ENCODE results near the gene SAMD14. TPM values are rescaled to one million over a fixed set of nuclear protein-coding genes. Genes with fewer than 3 reads are reported as not detected.

SAMD14 gene
- total RNA-seq, 1 donor = 1.1 TPM

DNA sequence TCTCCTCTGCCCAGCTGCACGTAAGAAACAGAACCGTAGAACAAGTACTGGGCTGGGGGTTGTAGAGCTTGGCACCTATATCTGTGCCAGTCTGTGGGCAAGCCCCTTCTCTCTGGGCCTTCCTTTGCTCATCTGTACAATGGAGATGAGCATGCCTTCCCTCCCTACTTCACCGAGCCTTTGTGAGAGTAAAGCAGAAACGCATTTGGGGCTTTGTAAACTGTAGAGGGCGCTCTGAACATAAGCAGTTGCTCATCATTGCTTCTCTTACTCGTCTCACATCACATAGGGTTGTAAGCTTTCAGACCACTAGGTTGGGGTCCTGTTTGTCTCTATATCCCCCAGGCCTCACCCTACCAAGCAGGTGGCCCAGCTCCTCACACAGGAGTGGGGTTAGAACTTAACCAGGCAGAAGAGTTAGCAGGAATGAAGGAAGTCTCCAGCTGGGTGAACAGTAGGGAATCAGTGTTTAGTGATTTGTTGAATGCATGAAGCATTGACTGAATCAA is 15.1 kb downstream of the SAMD14 start:
- peak in 2 of 3 donors; percentile 65 to 85 for DNase-seq (ENCODE audit: low read depth in 2 of 3, low spot score in 2 of 3)

DNA sequence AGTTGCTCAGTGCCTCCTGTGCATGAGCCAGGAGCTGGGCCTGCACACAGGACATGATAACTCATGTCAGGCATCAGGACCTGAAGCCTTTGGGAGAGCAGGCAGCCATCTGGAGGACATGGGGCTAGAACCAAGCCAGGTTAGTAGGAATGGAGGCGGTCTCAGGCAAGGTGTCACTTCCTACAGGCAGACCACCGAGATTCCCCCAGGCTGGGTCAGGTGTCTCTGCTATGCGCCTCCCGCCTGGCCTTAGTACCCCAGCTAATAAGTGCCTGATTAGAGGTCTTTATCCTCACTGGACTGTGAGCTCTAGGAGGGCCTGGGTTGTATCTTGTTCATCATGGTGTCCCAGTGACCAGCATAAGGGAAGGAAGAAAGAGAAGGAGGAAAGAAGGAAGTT is 15.6 kb downstream of the SAMD14 start:
- no peak for DNase-seq (ENCODE audit: low read depth in 2 of 3, low spot score in 2 of 3)

GRCh38 chr17:50113624-50114320 is 16.2 kb downstream of the SAMD14 start:
- no peak for DNase-seq (ENCODE audit: low read depth in 2 of 3, low spot score in 2 of 3)

- DNase-seq (ENCODE audit: low read depth in 2 of 3, low spot score in 2 of 3) = no peak
These were observed 17.3 kb downstream of the SAMD14 start for GRCh38 chr17:50112694-50113093.

DNA sequence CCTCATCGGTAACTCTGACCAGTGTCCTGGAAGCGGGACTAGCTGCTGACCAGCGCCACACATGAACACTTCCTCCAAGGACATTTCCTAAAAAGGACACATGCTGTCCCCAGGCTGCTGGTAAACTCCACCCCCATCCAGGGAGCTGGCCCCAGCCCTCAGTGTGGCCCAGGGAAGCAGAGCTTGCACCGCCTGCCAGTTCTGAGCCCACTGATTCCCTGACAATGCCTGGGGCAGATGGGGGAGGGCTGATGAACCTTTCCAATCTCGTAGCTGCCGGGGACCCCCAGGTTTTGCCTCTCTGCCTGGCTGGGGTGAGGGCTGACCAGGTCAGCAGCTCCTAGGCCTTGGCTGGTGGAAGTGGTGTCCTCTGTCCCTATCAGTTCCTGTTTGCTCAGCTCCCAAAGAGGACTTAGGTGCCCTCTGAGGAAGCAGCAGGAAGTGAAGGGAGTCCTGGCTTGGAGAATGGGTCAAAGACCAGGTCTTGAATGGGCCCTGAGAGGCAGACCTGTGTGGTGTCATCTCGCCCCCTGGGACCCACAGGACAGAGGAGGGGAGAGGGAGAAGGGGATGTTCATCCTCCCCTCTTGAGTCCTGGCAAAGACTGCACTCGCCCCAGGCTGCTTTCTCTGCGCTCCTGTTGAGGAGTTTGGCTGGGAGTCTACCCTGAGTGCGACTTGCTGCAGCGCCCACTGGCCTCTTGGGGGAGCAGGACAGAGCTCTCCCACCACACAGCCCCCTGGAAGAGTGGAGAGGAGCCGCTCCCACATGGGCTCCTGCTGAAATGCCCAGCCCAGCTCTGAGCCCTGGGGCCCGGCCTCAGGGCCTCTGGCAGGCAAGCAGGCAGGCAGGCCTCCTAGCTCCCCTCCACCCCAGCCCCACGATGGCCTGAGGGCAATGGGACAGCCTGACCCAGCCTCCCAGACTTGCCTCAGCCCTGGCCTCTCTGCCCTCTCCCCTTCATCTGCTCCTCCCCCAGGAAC is 18.0 kb downstream of the SAMD14 start:
- no peak for DNase-seq (ENCODE audit: low read depth in 2 of 3, low spot score in 2 of 3)

DNA sequence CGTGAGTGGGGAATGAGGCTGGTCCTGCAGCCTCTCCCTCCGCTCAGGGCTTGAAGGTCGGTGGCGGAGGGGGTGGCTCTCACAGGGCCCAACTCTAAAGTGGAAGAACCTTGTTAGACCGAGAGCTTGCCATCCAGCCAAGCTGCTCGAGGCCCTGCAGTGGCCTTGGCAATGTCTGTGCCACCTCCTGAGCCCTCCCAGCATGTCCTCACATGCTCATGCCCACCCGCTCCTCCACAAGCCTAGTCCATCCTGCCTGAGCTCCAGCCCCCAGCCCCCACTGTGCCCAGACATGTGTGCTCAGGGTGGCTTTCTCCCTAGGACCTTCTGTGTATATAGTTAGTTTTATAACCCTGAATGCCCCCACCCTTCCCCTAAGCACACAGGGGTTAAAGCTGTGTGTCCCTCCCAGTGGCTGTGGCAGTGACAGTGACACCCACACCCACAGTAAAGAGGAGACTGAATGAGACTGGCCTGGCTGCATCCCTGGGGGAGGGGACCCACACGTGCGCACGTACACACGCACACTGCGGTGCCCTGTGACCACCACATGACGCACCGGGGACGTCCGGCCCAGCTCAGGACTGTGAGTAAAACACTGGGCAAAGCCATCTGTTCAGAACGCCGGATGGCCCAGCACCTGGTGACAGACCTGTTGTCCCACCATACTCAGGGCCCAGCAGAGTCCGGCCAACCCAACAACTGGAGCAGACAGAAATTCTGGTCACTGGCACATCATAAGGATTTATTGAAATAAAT is 19.2 kb downstream of the SAMD14 start:
- no peak for DNase-seq (ENCODE audit: low read depth in 2 of 3, low spot score in 2 of 3)

- DNase-seq (ENCODE audit: low read depth in 2 of 3, low spot score in 2 of 3) = no peak
These were observed 20.2 kb downstream of the SAMD14 start for GRCh38 chr17:50109785-50110184.

- no peak for DNase-seq (ENCODE audit: low read depth in 2 of 3, low spot score in 2 of 3)
These were observed 20.8 kb downstream of the SAMD14 start for GRCh38 chr17:50109207-50109606.

DNA sequence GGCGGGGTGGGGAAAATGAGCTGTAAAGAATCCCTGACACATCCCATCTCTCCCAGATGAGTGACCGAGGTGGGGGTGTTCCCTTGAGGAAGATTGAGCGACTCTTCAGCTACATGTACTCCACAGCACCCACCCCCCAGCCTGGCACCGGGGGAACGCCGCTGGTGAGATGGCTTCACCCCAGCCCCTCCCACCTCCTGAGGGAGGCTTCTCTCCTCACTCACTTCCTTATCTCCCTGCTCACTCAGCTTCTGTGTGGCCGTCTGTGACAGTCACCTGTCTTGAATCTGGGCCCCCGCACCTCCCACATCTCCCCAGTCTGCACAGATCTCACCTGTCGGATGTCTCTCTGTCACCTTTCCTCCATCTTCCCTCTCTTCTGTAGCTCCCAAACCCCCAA is 21.4 kb downstream of the SAMD14 start:
- DNase-seq (ENCODE audit: low read depth in 2 of 3, low spot score in 2 of 3) = no peak

- no peak for DNase-seq (ENCODE audit: low read depth in 2 of 3, low spot score in 2 of 3)
These were observed 22.1 kb downstream of the SAMD14 start for GRCh38 chr17:50107790-50108414.

GRCh38 chr17:50106393-50107131 is 23.4 kb downstream of the SAMD14 start:
- no peak for DNase-seq (ENCODE audit: low read depth in 2 of 3, low spot score in 2 of 3)

DNA sequence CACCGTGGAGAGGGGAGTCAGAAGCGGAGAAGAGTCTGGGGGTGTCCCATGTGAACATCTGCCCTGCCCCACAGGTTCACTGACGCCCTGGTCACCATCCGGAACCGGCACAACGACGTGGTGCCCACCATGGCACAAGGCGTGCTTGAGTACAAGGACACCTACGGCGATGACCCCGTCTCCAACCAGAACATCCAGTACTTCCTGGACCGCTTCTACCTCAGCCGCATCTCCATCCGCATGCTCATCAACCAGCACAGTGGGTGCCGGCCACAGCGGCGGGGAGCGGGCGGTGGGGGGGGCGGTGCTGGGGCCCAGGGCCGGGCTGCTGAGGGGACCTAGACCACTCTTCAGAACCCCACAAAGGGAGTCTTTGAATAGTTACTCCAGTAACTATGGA is 24.1 kb downstream of the SAMD14 start:
- DNase-seq (ENCODE audit: low read depth in 2 of 3, low spot score in 2 of 3) = no peak

DNA sequence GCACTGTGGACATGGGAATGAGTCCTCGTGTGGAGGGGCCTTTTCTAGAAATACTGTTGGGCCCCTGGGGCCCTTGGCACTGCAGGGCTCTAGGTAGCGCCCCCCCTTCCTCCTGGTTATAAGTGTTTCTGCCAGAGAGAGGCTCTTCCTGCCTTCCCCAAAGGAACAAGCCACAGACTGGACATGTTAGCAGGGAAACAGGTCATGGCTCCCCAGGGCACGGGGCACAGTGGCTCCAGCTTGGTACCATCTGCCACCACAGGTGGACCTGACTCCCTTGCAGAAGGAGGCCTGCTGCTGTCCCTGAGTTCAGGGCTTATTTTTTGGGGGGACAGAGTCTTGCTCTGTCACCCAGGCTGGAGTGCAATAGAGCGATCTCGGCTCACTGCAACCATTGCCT is 26.0 kb downstream of the SAMD14 start:
- no peak for DNase-seq (ENCODE audit: low read depth in 2 of 3, low spot score in 2 of 3)

GRCh38 chr17:50103252-50103651 is 26.7 kb downstream of the SAMD14 start:
- DNase-seq (ENCODE audit: low read depth in 2 of 3, low spot score in 2 of 3) = no peak

GRCh38 chr17:50102164-50102991 is 27.6 kb downstream of the SAMD14 start:
- DNase-seq (ENCODE audit: low read depth in 2 of 3, low spot score in 2 of 3) = no peak

- DNase-seq (ENCODE audit: low read depth in 2 of 3, low spot score in 2 of 3) = no peak
These were observed 28.4 kb downstream of the SAMD14 start for GRCh38 chr17:50101346-50102163.

GRCh38 chr17:50100921-50101345 is 29.0 kb downstream of the SAMD14 start:
- no peak for DNase-seq (ENCODE audit: low read depth in 2 of 3, low spot score in 2 of 3)

DNA sequence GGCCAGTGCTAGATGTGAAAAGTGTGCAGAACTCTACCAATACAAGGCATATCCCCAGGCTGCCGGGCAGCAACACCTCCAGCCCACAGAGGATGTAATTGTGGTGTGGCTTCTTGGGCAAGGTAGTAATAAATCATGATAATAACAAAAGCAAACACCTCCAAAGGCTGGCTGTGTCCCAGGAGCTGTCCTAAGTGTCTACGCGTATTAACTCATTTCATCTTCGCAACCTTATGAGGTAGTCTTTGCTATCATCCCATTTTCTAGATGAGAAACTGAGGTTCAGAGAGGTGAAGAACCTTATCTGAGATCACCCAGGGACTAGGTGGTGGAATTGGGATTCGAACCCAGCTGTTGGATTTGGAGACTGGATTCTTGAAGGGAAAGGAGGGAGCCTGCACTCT is 29.5 kb downstream of the SAMD14 start:
- no peak for DNase-seq (ENCODE audit: low read depth in 2 of 3, low spot score in 2 of 3)
